Cerebellar cortex (tissue), 1 donor: ENCODE results near the gene C10orf62.
"Not testable (repeated sequence)": the region's sequence is repeated elsewhere in the genome, so short reads cannot be mapped to it uniquely, and the experiment has no call there.

ENCODE experiments used
- DNase-seq: peaks from one replicate; pipeline ENCODE4 v3.0.0-alpha.2; 2015; ENCODE audit warnings: low spot score

The C10orf62 gene

GRCh38 chr10:97589479-97589878, at the start of gene C10orf62:
Gene C10orf62 (plus strand): TSS chr10:97589721. CDS start chr10:97589898, 177 bp downstream.
- DNase-seq: no peak

GRCh38 chr10:97540669-97541500, 48.6 kb upstream of the C10orf62 start:
- peak; percentile 33 for DNase-seq

- DNase-seq: peak; percentile 45
Observed at GRCh38 chr10:97542169-97543024, 47.1 kb upstream of the C10orf62 start.

DNA sequence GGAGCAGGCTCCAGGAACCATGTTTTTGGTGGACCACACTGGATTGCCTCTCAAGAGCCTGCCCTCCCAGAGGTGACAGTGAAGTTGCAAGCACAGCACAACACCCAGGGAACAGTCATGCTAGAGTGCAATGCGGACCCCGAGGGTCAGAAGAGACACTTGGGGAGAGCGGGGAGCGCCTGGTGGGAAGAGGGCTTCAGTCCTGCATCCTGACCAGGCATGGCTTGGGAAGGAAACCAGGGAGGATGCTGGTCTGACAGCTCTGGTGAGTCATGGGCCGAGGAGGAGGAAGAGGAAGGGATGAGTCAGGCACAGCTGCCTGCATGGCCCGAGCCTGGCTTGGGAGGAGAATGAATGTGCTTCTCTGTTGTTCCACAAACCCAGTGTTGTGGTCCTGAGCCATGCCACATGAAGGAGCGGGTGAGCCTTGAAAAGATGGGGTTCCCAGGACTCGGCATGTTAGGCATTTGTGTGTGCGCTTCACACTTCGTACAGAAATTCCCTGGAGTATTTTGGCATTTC, 46.4 kb upstream of the C10orf62 start:
- DNase-seq: no peak

DNA sequence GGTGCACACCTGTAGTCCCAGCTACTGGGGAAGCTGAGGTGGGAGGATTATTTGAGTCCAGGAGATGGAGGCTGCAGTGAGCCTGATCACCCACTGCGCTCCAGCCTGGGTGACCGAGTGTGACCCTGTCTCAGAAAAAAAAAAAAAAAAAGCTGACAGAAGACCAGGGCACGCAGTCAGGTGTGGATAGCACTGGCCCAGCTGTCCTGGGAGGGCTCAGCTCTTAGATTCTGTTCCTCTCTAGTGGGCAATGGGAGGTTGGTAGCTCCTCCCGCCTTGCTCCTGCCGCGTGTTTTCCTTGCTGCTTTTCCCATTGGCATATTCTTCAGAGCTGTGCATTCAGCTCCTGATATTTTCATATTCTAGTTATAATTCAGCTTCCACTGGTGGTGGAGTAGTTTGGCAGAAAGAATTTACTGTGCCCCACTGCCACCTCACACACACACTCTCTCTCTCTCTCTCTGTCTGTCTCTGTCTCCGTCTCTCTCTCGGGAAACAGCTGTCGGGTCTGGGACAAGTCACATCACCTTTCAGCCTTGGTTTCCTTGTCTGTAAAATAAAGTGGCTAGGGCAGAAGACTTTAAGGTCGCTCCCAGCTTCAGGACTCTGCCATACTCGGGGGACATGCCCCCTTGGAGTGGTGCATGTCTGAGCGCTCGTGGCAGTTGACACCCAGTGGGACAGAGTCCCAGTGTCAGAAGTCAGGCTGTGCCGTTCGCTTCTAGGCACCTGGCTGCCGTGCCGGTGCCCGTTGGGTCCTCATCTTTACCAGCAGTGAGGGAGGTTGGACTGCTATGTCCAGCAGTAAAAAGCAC, 42.9 kb upstream of the C10orf62 start:
- DNase-seq: no peak

- DNase-seq: no peak
Observed at GRCh38 chr10:97547271-97547600, 42.3 kb upstream of the C10orf62 start.

- no peak for DNase-seq
Observed at GRCh38 chr10:97547962-97548361, 41.6 kb upstream of the C10orf62 start.

- no peak for DNase-seq
Observed at GRCh38 chr10:97548828-97549455, 40.6 kb upstream of the C10orf62 start.

GRCh38 chr10:97549587-97550322, 39.8 kb upstream of the C10orf62 start:
- DNase-seq: peak; percentile 40

DNA sequence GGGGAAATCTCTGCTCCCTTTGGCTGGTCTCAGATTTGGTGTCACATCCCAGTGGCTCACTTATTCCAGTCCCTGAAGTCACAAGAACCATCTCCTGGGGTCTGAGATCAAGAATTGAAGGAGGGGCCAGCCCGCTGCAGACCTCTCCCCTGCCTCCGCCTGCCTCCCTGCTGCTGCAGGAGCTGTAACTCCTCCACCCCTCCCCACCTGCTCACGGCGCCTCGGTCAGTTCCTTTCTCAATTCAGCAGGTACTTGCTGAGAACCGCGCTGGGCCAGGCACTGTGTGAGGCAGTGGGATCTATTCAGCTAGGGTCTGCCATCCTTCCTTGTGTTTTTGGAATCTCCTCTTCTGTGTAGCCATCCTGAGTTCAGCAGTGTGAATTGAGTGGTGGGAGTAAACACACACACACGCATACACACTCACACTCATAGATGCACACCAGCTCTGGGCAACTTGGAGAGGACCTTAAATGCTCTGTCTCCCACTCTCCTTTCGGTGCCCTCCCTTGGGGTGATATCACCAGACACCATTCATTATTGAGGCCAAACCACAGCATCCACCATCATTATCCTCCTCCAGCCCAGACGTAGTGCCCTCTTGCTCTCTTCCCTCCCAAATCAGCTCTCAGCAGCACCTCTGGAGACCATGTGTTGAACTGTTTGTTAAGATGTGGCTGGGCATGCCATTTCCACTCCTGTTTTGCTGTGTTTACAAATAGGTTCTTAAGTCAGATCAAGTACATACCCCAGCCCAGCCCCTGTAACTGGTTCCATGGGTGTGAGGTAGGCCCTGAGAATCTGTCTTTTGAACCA, 39.0 kb upstream of the C10orf62 start:
- DNase-seq: no peak

GRCh38 chr10:97551271-97551670, 38.2 kb upstream of the C10orf62 start:
- DNase-seq: no peak

DNA sequence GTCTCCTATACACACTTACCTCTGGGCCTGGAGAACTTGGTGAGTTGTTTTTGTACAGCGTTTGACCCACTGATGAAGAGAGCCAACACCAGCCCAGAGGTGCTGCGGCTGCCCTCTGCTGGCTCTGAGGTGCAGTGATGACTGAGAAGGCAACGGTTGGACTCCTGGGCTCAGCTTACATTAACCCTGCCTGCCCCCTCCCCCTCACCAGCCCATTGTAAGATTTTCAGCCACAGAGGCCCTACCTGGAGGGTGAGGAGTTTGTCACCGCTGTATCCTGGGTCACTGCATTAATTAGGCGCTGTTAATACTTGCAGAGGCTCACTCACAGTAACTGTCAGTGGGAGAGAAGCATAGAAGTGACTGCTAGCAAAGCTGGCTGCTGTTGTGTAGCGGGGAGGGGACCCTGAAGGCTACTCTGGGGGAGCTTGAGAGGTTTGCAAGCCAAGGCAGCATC, 35.9 kb upstream of the C10orf62 start:
- peak; percentile 61 for DNase-seq

DNA sequence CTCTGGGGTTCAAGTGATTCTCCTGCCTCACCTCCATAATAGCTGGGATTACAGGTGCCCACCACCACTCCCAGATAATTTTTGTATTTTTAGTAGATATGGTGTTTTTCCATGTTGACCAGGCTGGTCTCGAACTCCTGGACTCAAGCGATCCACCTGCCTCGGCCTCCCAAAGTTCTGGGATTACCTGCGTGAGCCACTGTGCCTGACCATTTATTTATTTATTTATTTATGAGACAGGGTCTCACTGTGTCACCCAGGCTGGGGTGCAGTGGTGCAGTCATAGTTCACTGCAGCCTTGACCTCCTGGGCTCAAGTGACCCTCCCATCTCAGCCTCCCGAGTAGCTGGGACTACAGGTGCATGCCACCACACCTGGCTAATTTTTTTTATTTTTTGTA, 35.2 kb upstream of the C10orf62 start:
- not testable (repeated sequence) for DNase-seq

- DNase-seq: not testable (repeated sequence)
Observed at GRCh38 chr10:97555541-97555940, 34.0 kb upstream of the C10orf62 start.

DNA sequence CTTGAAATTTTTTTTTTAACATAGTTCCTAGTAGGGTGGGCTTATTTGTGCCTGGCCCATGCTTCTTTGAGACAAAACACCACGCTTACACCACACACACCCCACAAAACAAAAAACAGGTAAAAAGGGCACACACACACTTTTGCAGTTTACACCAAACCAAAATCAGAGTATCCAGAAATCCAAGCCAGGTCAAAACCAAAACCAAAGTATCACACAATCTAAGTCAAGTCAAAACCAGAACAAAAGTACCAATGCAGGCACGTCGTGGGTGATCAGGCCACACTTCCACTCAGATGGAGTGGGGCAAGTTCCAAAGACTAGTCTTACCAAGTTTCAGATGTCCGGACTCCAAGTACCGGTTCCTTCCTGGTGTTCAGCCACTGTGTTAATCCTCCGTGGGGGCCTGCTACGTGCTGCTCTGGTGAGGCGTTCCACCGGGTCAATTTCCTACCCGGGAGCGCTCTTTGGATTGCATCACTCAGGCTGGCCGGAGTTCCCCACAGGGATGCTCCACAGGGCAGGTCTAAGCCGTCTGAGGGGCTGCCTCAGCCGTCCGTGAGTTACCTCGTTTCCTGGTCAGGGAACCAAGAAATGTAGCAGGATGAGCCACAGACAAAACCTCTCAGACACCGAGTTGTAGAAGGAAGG, 28.7 kb upstream of the C10orf62 start:
- DNase-seq: not testable (repeated sequence)

DNA sequence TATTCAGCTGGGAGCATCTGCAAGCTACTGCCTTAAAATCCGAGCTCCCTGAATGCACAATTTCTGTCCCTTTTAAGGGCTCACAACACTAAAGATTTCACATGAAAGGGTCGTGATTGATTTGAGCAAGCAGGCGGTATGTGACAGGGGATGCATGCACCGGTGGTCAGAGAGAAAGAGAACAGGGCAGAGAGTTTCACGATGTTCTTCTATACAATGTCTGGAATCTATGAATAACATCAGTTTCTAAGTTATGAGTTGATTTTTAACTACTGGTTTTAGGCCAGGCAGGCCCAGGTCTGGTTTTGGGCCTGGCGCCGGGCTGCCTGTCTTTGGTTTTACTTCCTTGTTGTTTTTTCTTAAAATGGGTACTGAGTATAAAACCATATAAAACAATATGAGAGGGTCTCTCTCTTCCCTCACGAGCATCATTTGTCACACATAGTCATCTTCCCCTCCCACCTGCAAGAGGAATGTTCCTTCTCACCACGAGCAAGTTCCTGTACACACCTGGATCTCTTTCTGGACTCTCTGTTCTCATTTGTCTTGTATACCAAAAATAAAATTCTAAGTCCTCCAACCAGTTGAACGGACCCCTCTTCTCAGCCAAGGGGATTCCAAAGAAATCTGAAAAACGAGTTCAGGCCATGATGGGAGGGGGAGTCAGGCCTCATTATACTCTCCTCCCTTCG, 28.0 kb upstream of the C10orf62 start:
- not testable (repeated sequence) for DNase-seq

DNA sequence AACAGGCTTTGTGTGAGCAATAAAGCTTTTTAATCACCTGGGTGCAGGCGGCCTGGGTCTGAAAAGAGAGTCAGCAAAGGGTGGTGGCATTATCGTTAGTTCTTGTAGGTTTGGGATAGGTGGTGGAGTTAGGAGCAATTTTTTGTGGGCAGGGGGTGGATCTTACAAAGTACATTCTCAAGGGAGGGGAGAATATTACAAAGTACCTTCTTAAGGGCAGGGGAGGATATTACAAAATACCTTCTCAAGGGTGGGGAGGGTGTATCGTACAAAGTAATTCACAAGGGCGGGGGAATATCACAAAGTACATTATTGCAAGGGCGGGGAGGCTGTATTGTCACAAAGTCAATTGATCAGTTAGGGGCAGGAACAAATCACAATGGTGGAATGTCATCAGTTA, 27.2 kb upstream of the C10orf62 start:
- DNase-seq: not testable (repeated sequence)

DNA sequence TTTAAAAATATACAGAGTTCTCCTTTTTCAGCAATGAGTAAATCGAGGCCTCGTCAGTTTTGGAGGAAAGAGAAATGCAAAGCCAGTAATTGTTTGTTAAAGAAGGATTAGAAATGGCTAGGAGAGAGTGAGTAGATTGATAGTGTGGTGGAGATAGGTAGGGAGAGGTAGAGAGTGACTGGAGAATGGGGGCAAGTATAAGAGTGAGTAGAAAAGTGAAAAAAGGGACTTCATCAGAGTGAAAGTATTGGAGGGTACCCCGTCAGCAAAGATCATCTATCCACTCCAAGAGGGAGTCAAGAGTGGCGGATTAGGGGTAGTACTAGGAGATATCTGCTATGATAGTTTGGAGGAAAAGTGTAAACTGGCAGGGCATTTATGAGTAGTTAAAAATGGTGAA, 26.2 kb upstream of the C10orf62 start:
- DNase-seq: no peak

GRCh38 chr10:97564776-97565175, 24.7 kb upstream of the C10orf62 start:
- DNase-seq: no peak
